Small intestine (tissue), 16 donors: ENCODE measurements around the gene FDCSP. TPM values are rescaled to one million over a fixed set of nuclear protein-coding genes. Genes with fewer than 3 reads are reported as not detected.

Source experiments
- DNase-seq, 2 donors: peaks; one replicate each; pipeline versions ENCODE4 v3.0.0 to v3.0.0-alpha.2; 2013
- FAIRE-seq: peaks from 2 replicates; lab custom pipeline; 2012; peaks lifted over from hg19 to GRCh38; lab: Jason Lieb, UNC
- H3K27ac ChIP-seq, 3 donors: one replicate each; pipeline ENCODE4 v1.5.1; 2013; ENCODE audit warnings: low read length in 2 of 3, mild to moderate bottlenecking in 2 of 3, control low read depth in 1 of 3, inconsistent platforms in 1 of 3, low read depth in 1 of 3, moderate library complexity in 1 of 3
- H3K27me3 ChIP-seq, 3 donors: one replicate each; pipeline ENCODE4 v1.6.1; 2013; ENCODE audit warnings: low read length in 3 of 3, inconsistent platforms in 1 of 3; ENCODE audit not compliant: control insufficient read depth in 3 of 3, insufficient read depth in 3 of 3
- H3K36me3 ChIP-seq, 3 donors: one replicate each; pipeline ENCODE4 v1.6.1; 2013; ENCODE audit warnings: low read length in 3 of 3, inconsistent platforms in 1 of 3, low read depth in 1 of 3, mild to moderate bottlenecking in 1 of 3, moderate library complexity in 1 of 3; ENCODE audit not compliant: control insufficient read depth in 3 of 3, insufficient read depth in 2 of 3
- H3K4me1 ChIP-seq, 3 donors: one replicate each; pipeline ENCODE4 v1.6.1; 2013; ENCODE audit warnings: low read length in 2 of 3, inconsistent platforms in 1 of 3, low read depth in 1 of 3, mild to moderate bottlenecking in 1 of 3, moderate library complexity in 1 of 3; ENCODE audit not compliant: control insufficient read depth in 3 of 3, insufficient read depth in 2 of 3
- H3K4me3 ChIP-seq, 3 donors: one replicate each; pipeline ENCODE4 v1.5.1; 2013; ENCODE audit warnings: low read length in 3 of 3, control low read depth in 1 of 3, inconsistent platforms in 1 of 3, low read depth in 1 of 3, mild to moderate bottlenecking in 1 of 3, moderate library complexity in 1 of 3
- H3K9me3 ChIP-seq, 2 donors: one replicate each; pipeline ENCODE4 v1.6.1; 2013; ENCODE audit warnings: low read depth in 1 of 2, low read length in 1 of 2; ENCODE audit not compliant: control insufficient read depth in 2 of 2, insufficient read depth in 1 of 2
- WGBS, 3 donors: extraction: QIAGEN DNeasy Blood & Tissue Kit; methylation state at CpG; one replicate each; pipeline ENCODE4 v1.1.7; 2013; 5-methylcytosine and 5-hydroxymethylcytosine counted together
- long read RNA-seq, 10 donors: transcript quantifications; one replicate each; lab custom pipeline, GENCODE V29; 2026
- polyA plus RNA-seq, 4 donors: library from polyadenylated mRNA; stranded (reverse) in 3 of 4; unstranded in 1 of 4; fragments of 200-250 nt in 3 of 4; fragments of 120-200 nt in 1 of 4; gene quantifications; one replicate each; pipeline versions ENCODE4 v1.2.1 to v1.2.3, GENCODE V29; 2013
- donor health status: healthy with polysubstance abuse.
- donor health status: control.
- donor health status: control.
- donor health status: Bipolar disorder and iron deficiency.
- donor health status: healthy.

Gene FDCSP
- 10 to 100 TPM in 1 of 4 donors, not detected in 3; 15.1 TPM for polyA plus RNA-seq
- long read RNA-seq, donor 1, result 0 reads
- long read RNA-seq, donor 2, result 0 reads
- long read RNA-seq, donor 3, partial matches to known transcripts, result 0 of 4 reads
- long read RNA-seq, donor 3, other reads (novel, unspliced or antisense), result 0 of 4 reads
- long read RNA-seq, donor 4, result 0 reads
- long read RNA-seq, donor 5, result 0 reads
- long read RNA-seq, donor 6, result 0 reads
- long read RNA-seq, donor 7, result 0 reads
- long read RNA-seq, donor 8, partial matches to known transcripts, result 0 of 1 reads
- long read RNA-seq, donor 8, other reads (novel, unspliced or antisense), result 0 of 1 reads
- long read RNA-seq, donor 9, result 0 reads
- long read RNA-seq, donor 10, partial matches to known transcripts, result 0 of 3 reads
- long read RNA-seq, donor 10, other reads (novel, unspliced or antisense), result 0 of 3 reads

GRCh38 chr4:70225824-70226223 is at the start of gene FDCSP:
Gene FDCSP (plus strand): TSS chr4:70226124. CDS start chr4:70231195, 5,071 bp downstream.
- Histone ChIP-seq H3K9me3 (no peaks in the 10 kb centered on the region), H3K27ac (no peak within 1 kb of the TSS), H3K4me1 (no peaks in the 10 kb centered on the region), H3K27me3 (no peaks in the 10 kb centered on the region), H3K4me3 (no peak within 1 kb of the TSS), H3K36me3 (no peaks in the 10 kb centered on the region)
- FAIRE-seq (no peak), DNase-seq (no peak)
- WGBS, 3 donors, result 62 to 76% (median 74%) methylated on average over 2 of the region's 2 CpGs

- Histone ChIP-seq H3K27me3 (no peaks in the 10 kb centered on the region), H3K36me3 (no peaks in the 10 kb centered on the region), H3K4me1 (no peaks in the 10 kb centered on the region), H3K4me3 (no peak overlapping the region), H3K9me3 (no peaks in the 10 kb centered on the region), H3K27ac (no peak overlapping the region)
- FAIRE-seq (no peak), DNase-seq (no peak)
- WGBS, 3 donors, result 69 to 84% (median 70%) methylated on average over 5 of the region's 5 CpGs
Observed at GRCh38 chr4:70177090-70177489, 48.8 kb upstream of the FDCSP start.

GRCh38 chr4:70178075-70178660 is 47.8 kb upstream of the FDCSP start:
- DNase-seq (no peak), FAIRE-seq (no peak)
- no peak overlapping the region for H3K4me3 ChIP-seq
- H3K9me3 ChIP-seq, result no peaks in the 10 kb centered on the region
- H3K27me3 ChIP-seq, result no peaks in the 10 kb centered on the region
- no peaks in the 10 kb centered on the region for H3K4me1 ChIP-seq
- no peak overlapping the region for H3K27ac ChIP-seq
- H3K36me3 ChIP-seq, result no peaks in the 10 kb centered on the region
- 80 to 93% (median 87%) methylated on average over 5 of the region's 5 CpGs for whole genome bisulfite sequencing, 3 donors

DNA sequence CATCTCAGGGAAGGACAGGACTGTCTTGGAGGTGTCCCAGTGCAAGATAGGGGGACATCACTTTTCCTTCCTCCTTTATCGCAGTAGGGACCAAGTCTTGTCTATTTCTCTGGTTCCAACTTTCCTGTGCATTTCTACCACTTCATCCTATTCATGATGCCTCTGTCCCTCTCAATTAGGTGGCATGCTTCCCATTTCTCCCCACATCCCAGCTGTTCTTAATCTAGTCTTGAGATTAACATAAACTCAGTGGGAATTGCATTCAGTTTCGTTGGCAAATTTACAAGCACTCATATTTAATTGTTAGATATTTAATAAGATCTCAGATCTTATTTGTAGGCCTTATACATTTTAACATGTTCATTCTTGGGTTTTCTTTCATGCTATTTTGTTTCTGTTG is 46.1 kb upstream of the FDCSP start:
- no peak for DNase-seq
- FAIRE-seq, result no peak
- 60 to 83% (median 79%) methylated on average over 2 of the region's 2 CpGs for WGBS, 3 donors
- H3K4me1 ChIP-seq, result no peaks in the 10 kb centered on the region
- no peak overlapping the region for H3K27ac ChIP-seq
- H3K36me3 ChIP-seq, result no peaks in the 10 kb centered on the region
- no peaks in the 10 kb centered on the region for H3K9me3 ChIP-seq
- H3K4me3 ChIP-seq, result no peak overlapping the region
- H3K27me3 ChIP-seq, result no peaks in the 10 kb centered on the region

DNA sequence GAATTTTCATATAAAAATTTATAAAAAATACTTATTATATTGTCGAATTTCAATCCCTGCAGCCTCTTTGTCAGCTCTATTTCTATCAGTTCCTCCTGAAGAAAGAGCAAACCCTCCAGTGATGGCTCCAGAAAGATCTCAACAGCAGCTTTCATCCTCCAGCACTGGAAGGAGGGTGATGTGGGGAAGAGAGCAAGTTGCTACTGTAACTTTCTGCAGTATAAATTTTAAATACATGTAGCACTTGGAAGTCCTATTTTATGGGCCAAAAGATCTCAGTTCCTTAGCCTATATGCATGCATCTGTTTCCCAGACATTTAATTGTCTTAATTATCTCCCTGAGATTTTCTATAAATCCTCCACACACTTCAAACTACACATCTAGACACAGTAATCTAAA is 44.1 kb upstream of the FDCSP start:
- WGBS, 3 donors, result 61 to 66% (median 63%) methylated on average over 1 of the region's 1 CpG
- Histone ChIP-seq H3K36me3 (no peaks in the 10 kb centered on the region), H3K27me3 (no peaks in the 10 kb centered on the region), H3K4me1 (no peaks in the 10 kb centered on the region), H3K9me3 (no peaks in the 10 kb centered on the region), H3K27ac (no peak overlapping the region), H3K4me3 (no peak overlapping the region)
- DNase-seq (no peak), FAIRE-seq (no peak)

DNA sequence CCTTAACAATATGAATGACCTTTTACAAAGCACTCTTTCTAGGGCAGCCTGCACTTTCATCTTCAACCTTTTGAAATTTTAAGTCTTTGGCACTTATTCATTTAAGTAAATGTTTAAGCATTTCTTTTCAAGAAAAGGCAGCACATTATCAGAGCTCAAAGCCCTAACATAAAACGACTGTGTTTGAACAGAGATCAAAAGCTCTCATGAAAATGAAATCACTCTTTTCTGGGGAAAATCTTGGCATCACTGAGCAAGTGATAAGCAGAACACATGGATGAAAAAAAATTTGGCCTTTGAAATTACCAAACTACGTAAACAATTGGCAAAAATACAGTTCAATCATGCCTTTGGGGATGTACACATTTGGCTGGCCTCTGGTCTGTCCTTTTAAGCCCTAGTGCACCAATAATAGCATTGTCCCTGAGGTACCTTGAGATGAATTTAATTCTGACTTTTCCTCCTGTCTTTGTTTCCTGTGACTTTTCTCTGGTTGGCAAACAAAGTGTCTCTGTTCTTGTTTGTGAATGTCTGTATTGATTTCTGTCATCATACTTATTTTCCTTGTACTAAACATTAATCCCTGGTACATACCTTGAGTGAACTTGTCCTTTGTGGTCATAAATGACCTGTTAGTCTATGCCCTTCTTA is 43.3 kb upstream of the FDCSP start:
- FAIRE-seq, result no peak
- Histone ChIP-seq H3K9me3 (no peaks in the 10 kb centered on the region), H3K4me3 (no peak overlapping the region), H3K27me3 (no peaks in the 10 kb centered on the region), H3K36me3 (no peaks in the 10 kb centered on the region), H3K4me1 (no peaks in the 10 kb centered on the region), H3K27ac (no peak overlapping the region)
- 8 to 36% (median 21%) methylated on average over 2 of the region's 2 CpGs for WGBS, 3 donors
- peak in 1 of 2 donors; percentile 15 for DNase-seq

DNA sequence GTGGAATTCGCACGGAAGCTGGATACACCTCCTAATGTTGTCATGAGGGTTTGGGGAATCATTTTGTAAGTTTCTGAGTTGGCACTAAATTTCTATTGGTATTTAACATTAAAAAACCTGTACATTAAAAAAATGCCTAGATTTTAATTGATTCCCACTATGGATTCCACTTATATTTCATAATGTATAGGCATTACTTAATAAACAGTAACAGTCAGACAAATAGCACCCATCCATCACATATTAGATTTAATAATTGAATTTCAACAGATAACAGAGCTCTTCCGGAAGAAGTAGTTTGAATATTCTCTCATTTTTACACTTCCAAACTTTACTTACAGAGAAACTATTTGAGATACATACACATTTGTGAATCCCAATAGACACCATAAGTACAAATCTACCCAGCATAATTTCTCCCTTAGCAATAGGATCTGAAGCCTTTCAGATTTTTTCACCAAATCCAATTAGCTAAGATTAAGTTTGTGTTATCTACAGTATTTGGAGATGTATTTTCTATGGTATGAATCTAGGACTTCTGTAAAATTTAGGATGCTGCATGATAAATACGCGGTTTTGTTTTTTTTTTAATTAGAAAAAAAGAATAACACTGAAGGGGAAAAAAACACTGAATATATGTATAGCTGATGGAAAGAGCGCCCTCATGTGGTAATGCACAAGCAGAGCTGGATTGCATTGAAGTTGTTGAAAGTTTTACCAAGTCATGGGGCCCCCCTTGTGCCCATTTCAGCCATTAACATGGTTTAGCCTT is 42.6 kb upstream of the FDCSP start:
- no peaks in the 10 kb centered on the region for H3K27me3 ChIP-seq
- WGBS, 3 donors, result 28 to 48% (median 33%) methylated on average over 6 of the region's 6 CpGs
- no peaks in the 10 kb centered on the region for H3K4me1 ChIP-seq
- FAIRE-seq, result no peak
- DNase-seq, result peak; percentile 13 to 61
- H3K27ac ChIP-seq, result no peak overlapping the region
- no peak overlapping the region for H3K4me3 ChIP-seq
- H3K36me3 ChIP-seq, result no peaks in the 10 kb centered on the region
- H3K9me3 ChIP-seq, result no peaks in the 10 kb centered on the region

- DNase-seq (no peak), FAIRE-seq (no peak)
- H3K9me3 ChIP-seq, result no peaks in the 10 kb centered on the region
- H3K4me1 ChIP-seq, result no peaks in the 10 kb centered on the region
- no peaks in the 10 kb centered on the region for H3K36me3 ChIP-seq
- H3K27me3 ChIP-seq, result no peaks in the 10 kb centered on the region
- no peak overlapping the region for H3K4me3 ChIP-seq
- WGBS, 3 donors, result 49 to 56% (median 53%) methylated on average over 1 of the region's 1 CpG
- no peak overlapping the region for H3K27ac ChIP-seq
Observed at GRCh38 chr4:70183940-70184246, 42.0 kb upstream of the FDCSP start.
